GM19193 (cell line): ENCODE measurements around the gene CD1C.
A peak's percentile ranks its signal among the peaks of the same experiment; 100 is the strongest.

Experiments
- POLR2A ChIP-seq: IDR thresholded peaks from 4 replicates; pipeline ENCODE4 v1.6.1; 2011; ENCODE audit not compliant: insufficient read depth, insufficient read length; ENCODE audit errors: extremely low read depth

Gene CD1C

DNA sequence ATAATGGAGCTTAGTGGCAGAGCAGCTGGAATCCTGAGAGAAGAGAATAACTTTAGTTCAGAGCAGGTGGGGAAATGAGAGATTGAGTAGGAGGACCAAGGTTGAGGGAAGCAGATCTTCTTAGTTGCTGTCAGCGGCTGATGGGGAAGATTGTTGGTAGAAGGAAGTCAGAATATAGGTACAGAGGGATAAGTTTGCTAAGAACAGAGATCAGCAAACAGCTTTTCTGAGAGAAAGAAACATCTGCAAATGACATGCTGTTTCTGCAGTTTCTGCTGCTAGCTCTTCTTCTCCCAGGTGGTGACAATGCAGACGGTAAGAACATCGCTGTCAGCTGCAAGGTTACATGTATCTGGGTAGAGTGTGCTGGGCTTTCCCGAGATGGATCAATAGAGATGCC, at the start of gene CD1C:
Gene CD1C, plus strand, starts transcription at position 113 of the 400 bp plus-strand sequence. Its CDS starts 142 bp downstream, at position 255.
- TF ChIP-seq POLR2A: no peak

DNA sequence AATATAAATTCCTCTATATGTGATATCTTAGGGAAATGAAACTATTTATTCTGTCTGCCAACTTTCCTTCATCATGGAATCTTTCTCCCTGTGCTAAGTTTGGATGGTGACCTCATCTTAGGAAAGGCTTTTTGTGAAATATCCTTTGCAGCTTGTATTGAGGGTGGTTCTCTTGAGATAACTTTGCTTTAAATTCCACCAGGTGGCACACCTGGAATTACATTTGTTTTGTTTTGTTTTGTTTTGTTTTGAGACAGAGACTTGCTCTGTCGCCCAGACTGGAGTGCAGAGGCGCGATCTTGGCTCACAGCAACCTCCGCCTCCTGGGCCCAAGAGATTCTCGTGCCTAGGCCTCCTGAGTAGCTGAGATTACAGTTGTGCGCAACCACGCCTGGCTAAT, 43.1 kb upstream of the CD1C start:
- TF ChIP-seq POLR2A: no peak

GRCh38 chr1:158248118-158248517, 41.6 kb upstream of the CD1C start:
- TF ChIP-seq POLR2A: no peak

DNA sequence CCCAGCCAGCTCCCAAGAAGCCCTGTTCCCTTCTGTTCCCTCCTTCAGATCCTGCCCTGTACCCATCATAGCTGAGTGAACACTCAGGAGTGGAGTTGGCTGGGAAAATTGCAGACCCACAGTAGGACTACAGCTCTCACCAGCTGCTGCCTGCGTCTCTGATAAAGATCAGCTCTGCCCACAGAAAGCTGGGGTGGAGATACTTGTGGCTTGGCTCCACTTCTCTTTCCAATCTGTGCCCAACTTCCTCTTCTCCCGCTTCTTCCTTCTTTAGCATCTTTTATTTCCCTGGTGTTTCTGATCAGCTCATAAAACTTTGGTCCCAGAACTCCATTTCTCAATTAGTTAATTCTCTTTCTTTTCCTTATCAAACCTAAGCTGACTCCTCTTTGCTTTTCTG, 41.0 kb upstream of the CD1C start:
- TF ChIP-seq POLR2A: no peak

DNA sequence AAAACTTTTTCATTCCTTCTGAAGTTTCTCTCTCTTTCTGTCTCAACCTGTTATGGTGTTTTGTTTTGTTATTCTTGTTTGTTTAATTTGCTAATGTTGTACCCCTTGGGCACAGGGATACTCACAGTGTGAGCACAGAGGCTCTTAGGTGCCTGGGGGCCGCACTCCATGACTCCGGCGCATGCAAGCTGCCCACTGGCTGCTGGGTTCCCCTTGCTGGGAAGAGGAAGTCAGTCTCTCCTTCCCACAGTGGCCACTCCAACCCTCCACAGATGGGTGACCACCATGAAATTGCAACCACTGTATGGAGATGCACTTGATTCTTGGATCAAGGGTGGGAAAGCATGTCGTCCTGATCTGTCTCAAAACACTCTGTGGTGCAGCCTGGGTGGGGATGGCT, 40.1 kb upstream of the CD1C start:
- no peak for TF ChIP-seq POLR2A

DNA sequence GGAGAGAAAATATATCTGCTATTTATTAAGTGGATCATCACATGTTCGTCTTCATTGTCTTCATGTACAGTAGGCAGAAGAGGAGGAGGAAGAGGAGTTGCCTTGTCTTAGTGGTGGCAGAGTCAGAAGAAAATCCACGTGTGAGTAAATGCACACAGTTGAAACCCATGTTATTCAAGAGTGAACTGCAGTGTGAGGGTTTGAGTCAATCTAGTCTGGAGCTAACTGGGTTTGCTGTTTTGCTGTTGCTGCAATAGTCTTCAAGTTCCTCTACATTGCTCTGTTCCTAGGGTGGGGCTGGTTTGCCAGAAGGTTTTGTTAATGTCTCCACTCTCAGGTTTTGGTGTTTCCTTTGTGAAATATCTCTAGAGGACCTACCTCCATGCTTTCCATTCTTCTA, 38.6 kb upstream of the CD1C start:
- TF ChIP-seq POLR2A: no peak

DNA sequence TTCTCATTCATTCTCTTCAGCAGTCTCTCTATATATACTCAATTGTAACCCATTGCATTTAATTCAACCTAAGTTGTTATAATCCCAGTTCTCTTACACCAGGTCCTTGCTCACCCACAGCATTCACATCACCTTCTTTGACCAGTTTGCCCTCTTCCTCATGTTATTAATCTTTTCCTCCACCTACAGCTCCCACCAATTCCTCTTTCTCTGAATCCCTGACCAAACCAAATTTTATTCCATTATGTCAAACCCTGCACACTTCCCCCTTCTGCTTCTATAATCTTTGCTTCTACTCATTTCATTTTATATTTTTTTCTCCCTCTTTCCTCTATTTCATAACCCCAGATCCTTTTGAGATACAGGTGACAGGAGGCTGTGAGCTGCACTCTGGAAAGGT, 34.1 kb upstream of the CD1C start:
- no peak for TF ChIP-seq POLR2A

- TF ChIP-seq POLR2A: no peak
These were observed 31.8 kb upstream of the CD1C start for GRCh38 chr1:158257888-158258287.

DNA sequence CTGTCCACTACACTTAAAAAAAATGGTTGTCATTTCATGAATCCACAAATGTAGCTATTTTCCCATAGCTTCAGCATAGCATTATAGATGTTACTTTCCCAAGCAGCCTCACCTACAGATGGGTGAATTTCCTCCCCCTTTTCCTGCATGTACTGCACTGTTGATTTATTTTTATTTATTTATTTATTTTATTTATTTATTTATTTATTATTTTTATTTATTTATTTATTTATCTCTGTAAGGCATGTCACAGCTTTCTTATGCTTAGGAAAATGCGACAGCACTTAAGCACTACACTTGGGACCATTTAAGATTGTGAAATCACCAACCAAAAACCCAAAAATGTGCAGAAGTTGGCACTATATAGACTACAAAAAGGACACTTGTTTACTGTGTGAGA, 30.6 kb upstream of the CD1C start:
- TF ChIP-seq POLR2A: no peak

DNA sequence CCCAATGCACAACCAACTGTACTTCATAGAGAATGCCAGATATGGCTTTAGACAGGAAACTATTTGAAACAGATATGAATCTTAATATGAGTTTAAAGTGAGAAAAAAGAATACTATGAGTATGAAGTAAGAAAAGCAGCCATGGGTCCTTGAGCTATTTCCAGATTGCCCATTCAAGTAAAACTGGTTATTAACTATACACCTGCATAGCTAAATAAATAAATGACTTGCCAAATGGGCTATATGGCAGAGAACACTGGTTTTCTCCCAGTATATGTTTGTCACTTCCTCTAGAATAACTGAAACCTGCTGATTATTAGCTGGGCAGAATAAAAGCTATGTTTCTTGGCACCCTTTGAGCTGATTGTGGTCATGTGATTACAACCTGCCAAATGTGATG, 17.0 kb upstream of the CD1C start:
- TF ChIP-seq POLR2A: no peak

DNA sequence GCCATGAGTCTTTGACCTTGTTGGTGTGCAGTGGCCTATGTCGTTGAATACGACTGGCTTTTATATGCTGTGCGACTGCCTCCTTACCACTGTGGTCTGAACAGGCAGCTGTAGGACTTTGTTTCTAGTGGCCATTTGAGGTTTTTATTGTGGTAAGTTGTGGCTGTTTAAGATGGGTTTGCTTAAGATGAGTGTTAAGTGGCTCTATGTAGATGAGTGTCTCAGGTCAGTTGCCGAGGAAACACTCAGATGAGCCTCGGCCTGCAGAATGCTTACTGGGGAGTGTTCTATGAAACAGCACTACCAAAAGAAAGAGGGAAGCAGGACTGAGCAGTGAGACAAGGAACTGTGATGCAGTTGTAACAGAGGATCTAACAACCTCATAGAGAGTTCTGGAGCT, 14.9 kb upstream of the CD1C start:
- no peak for TF ChIP-seq POLR2A

DNA sequence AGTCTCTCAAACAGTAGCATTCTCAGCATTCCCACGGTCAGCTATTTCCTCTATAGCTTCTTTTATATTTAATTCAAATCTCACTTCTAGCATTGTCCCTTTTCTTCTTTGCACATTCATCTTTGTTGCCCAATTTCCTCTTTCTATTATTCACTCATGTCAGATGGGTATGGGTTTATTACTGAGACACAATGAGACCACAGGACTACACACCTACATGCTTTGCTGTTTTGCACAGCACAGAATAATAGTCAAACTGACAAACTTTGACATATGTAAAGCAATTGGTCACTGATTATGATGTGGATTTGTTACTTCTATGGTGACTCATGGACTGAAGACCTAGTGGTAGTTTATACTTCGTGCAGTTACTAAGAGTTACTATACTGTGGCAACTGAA, 5.8 kb upstream of the CD1C start:
- no peak for TF ChIP-seq POLR2A

DNA sequence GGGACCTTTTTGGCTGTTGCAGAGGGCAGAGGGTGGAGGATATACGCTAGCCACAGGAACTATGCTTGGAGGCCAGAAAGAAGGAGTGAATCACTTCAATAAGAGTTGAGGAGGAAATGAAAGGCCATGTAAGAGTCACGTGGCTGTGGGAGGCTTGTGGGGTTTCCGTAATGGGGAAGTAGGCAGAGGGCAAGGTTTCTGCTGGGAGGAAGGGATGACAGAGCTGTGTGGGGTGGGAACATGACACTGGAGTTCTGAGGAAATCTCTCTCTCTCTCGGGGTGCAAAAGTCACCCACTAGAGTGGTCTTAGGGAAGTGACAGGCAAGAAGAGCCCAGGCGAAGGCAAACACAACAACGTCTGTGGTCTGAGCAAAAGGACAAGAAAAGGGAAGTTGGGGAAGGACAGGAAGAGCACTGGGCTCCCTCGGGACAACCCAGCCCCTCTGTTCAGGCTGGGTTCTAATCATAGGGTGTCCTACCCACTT, 3.9 kb upstream of the CD1C start:
- peak; percentile 40 for TF ChIP-seq POLR2A

- TF ChIP-seq POLR2A: no peak
These were observed 3.2 kb upstream of the CD1C start for GRCh38 chr1:158286487-158286886.

- no peak for TF ChIP-seq POLR2A
These were observed 2.8 kb upstream of the CD1C start for GRCh38 chr1:158286941-158287346.

- no peak for TF ChIP-seq POLR2A
These were observed 660 bp downstream of the CD1C start for GRCh38 chr1:158290321-158290844.

DNA sequence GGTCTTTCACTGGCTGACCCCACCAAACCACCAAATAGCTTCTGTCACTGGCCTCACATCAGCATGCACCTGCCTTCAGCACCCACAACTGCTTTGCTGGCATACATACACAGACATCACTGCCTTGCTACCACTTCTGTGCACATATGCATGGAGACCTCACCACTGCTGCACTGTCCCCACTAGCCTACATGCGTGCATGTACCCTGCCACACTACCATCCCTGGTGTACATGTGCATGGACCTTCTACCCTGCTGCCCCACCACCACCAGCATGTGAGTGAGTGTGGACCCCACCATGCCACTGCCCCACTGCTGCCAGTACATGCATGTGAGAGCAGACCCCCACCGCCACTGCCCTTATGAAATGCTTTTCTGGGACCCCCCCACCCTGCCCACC, 6.1 kb downstream of the CD1C start:
- no peak for TF ChIP-seq POLR2A
